Gastrocnemius medialis (tissue), 4 donors: ENCODE data around the gene GSTM1. TPM values are rescaled to one million over a fixed set of nuclear protein-coding genes. Genes with fewer than 3 reads are reported as not detected.

ENCODE experiments used
- ATAC-seq, 2 donors: fragments of 150-250 bp; one replicate each; pipeline ENCODE4 v1.9.1; 2016
- DNase-seq, 2 donors: peaks; one replicate each; pipeline ENCODE4 v3.0.0-alpha.2; 2019
- H3K27ac ChIP-seq, 4 donors: fragments of 200-600 bp; sonication (generic); 1 replicate in 1 of 4; 2 replicates in 3 of 4; pipeline ENCODE4 v1.5.1; 2016 to 2018; ENCODE audit warnings: mild to moderate bottlenecking in 2 of 4, moderate library complexity in 1 of 4
- H3K27me3 ChIP-seq, 3 donors: fragments of 200-600 bp; sonication (generic) in 2 of 3; 1 replicate in 1 of 3; 2 replicates in 2 of 3; pipeline versions ENCODE4 v1.5.1 to v1.6.0; 2016 to 2019; ENCODE audit warnings: mild to moderate bottlenecking in 1 of 3, moderate library complexity in 1 of 3
- H3K36me3 ChIP-seq, 2 donors: fragments of 200-600 bp; sonication (generic) in 1 of 2; one replicate each; pipeline ENCODE4 v1.5.1; 2017 to 2018
- H3K4me1 ChIP-seq, 2 donors: fragments of 200-600 bp; sonication (generic) in 1 of 2; one replicate each; pipeline ENCODE4 v1.5.1; 2016 to 2017; ENCODE audit warnings: mild to moderate bottlenecking in 2 of 2
- H3K4me3 ChIP-seq, 4 donors: fragments of 200-600 bp; sonication (generic) in 3 of 4; 1 replicate in 1 of 4; 2 replicates in 3 of 4; pipeline ENCODE4 v1.5.1; 2016 to 2019; ENCODE audit warnings: mild to moderate bottlenecking in 2 of 4
- H3K9me3 ChIP-seq, 3 donors: fragments of 200-600 bp; sonication (generic) in 2 of 3; 1 replicate in 1 of 3; 2 replicates in 2 of 3; pipeline ENCODE4 v1.5.1; 2016 to 2019
- POLR2A ChIP-seq, 2 donors: fragments of 450-650 bp; IDR thresholded peaks; one replicate each; pipeline ENCODE4 v1.6.1; 2017; ENCODE audit warnings: antibody characterized with exemption in 2 of 2, mild to moderate bottlenecking in 2 of 2, moderate library complexity in 2 of 2
- in situ Hi-C, 4 donors: fragments of 200-750 bp; cut with MboI; loops; one replicate each; pipeline versions ENCODE4 v1.15.0 to v1.8.0; 2017; ENCODE audit warnings: low sequenced_read_pairs in 4 of 4
- intact Hi-C: fragments of 100-400 bp; cut with DNase I; formaldehyde crosslinking; loops from one replicate; pipeline ENCODE4 v1.15.1; 2023; ENCODE audit warnings: low total_unique reads
- total RNA-seq, 4 donors: library from RNA; depleted of rRNA; stranded (reverse); fragments of >200 nt; gene quantifications; one replicate each; pipeline versions ENCODE4 v1.1.0 to v1.2.3, GENCODE V29; 2016
- TF ChIP-seq, protein P1 (sequence below), 5 experiments: fragments of 450-650 bp in 3 of 5; fragments of 200-600 bp in 2 of 5; sonication (generic) in 2 of 5; IDR thresholded peaks in 4 of 5; conservative IDR thresholded peaks in 1 of 5; 1 replicate in 4 of 5; 2 replicates in 1 of 5; pipeline ENCODE4 v1.5.1; 2016 to 2019; ENCODE audit warnings: antibody characterized with exemption in 5 of 5, mild to moderate bottlenecking in 3 of 5, moderate library complexity in 3 of 5

Gene GSTM1
- total RNA-seq, 4 donors from 2014 or later = 30.3 TPM; not detected in 3

DNA sequence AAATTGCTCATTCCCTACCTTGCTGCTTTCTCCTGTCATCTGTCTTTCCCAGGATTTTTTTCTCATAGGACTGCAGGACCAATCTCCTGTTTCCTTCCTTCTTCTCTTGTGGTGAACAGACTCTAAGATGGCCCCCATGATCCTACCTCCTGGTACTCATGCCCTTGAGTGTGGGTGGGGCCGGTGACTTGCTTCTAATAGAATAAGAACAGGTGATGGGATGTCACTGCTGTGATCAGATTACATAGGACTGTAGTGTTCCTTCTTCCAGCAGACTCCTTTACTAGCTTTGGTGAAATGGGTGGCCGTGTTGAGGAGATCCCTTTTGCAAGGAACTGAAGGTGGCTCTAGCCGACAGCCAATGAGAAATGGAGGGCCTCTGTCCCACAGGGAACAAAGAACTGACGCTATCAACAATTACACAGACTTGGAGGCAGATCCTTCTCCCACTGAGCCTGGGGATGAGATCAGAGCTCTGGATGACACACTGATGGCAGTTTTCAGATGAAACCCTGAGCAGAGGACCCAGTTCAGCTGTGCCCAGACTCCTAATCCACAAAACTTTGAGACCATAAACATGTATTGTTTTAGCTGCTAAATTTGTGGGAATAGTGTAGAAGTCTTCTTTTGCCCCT is 45.7 kb downstream of the GSTM1 start:
- TF ChIP-seq, protein P1, sequence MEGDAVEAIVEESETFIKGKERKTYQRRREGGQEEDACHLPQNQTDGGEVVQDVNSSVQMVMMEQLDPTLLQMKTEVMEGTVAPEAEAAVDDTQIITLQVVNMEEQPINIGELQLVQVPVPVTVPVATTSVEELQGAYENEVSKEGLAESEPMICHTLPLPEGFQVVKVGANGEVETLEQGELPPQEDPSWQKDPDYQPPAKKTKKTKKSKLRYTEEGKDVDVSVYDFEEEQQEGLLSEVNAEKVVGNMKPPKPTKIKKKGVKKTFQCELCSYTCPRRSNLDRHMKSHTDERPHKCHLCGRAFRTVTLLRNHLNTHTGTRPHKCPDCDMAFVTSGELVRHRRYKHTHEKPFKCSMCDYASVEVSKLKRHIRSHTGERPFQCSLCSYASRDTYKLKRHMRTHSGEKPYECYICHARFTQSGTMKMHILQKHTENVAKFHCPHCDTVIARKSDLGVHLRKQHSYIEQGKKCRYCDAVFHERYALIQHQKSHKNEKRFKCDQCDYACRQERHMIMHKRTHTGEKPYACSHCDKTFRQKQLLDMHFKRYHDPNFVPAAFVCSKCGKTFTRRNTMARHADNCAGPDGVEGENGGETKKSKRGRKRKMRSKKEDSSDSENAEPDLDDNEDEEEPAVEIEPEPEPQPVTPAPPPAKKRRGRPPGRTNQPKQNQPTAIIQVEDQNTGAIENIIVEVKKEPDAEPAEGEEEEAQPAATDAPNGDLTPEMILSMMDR (IDR thresholded peaks at IDR 0.05 in 4 of 5, conservative IDR thresholded peaks at IDR 0.05 in 1 of 5) = no peak
- no peak for TF ChIP-seq POLR2A (IDR thresholded peaks at IDR 0.05)
- no peaks in the 10 kb centered on the region for H3K4me1 ChIP-seq
- intact Hi-C loops (no loop called here), in situ Hi-C loops (no loop called here)
- no peaks in the 10 kb centered on the region for H3K27me3 ChIP-seq
- H3K4me3 ChIP-seq = no peak overlapping the region
- H3K9me3 ChIP-seq = no peaks in the 10 kb centered on the region
- peaks cover 0 to 19% of the 10 kb centered on the region in 2 donors for H3K36me3 ChIP-seq
- no peak overlapping the region for H3K27ac ChIP-seq
- ATAC-seq (peak in 1 of 2 donors; percentile 56), DNase-seq (peak in 1 of 2 donors; percentile 33)

DNA sequence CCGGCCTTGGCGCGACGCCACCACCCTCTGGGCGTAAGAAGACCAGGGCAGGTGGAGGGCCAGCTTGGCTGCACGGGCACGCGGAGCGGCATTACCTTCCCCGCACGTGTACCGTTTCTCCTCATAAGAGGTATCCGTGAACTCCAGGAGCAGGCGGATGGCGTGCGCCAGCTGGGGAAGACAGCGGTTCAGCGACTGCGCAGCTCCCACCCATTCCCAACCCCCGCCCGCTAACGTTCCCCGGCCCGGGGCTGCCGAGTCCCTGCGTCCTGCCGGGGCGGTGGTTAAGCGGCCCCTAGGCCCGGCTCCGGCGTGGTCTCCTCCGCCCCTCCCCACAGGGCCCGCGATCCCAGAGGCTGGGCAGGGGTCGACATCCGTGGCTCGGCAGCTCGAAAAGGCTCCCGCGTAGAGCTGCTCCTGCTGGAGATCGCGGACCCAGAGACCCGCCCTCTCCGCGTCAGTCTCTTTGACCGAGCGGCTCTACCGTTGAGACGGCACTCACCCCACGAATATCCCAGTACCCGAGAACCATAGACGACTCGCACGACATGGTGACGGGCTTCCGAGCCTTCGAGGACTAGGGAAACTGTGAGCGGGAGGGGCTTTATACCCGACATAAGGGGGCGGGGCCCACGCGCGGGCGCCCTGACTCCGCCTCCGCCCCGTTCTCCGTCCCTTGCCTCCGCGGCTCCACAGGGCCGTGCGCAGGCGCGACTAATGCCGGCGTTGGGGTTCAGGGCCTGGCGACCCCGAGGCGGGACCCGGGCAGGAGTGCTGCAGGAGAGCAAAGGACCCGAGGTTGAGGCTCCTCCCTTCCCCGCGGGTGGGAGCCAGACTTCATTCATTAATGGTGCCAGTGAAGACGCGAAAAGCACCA is 52.4 kb downstream of the GSTM1 start:
- peaks cover 0 to 23% of the 10 kb centered on the region in 2 donors for H3K36me3 ChIP-seq
- TF ChIP-seq, protein P1 (IDR thresholded peaks at IDR 0.05 in 4 of 5, conservative IDR thresholded peaks at IDR 0.05 in 1 of 5) = no peak
- peak; percentile 78 to 91 for TF ChIP-seq POLR2A (IDR thresholded peaks at IDR 0.05)
- peak overlapping the region; percentile 78 to 89 (median 84) for H3K27ac ChIP-seq
- intact Hi-C loops = no loop called here
- DNase-seq (peak; percentile 47 to 76), ATAC-seq (peak; percentile 96)
- no peaks in the 10 kb centered on the region for H3K27me3 ChIP-seq
- peak overlapping the region; percentile 82 to 96 (median 92) for H3K4me3 ChIP-seq
- peaks cover 7 to 12% of the 10 kb centered on the region in 2 donors for H3K4me1 ChIP-seq
- no peaks in the 10 kb centered on the region for H3K9me3 ChIP-seq
- in situ Hi-C loops = no loop called here

GRCh38 chr1:109740615-109741373 is 53.2 kb downstream of the GSTM1 start, which contains the start of gene GSTM3:
Gene GSTM3, minus strand, starts transcription at chr1:109741038. Its CDS starts 751 bp downstream, at chr1:109740287.
- H3K36me3 ChIP-seq = peaks cover 0 to 23% of the 10 kb centered on the region in 2 donors
- H3K4me3 ChIP-seq = peak within 1 kb of the TSS; percentile 82 to 96 (median 92)
- intact Hi-C loops (no loop called here), in situ Hi-C loops (no loop called here)
- no peak for DNase-seq
- ATAC-seq = peak; percentile 27 to 59
- no peak for TF ChIP-seq POLR2A (IDR thresholded peaks at IDR 0.05)
- TF ChIP-seq, protein P1 (IDR thresholded peaks at IDR 0.05 in 4 of 5, conservative IDR thresholded peaks at IDR 0.05 in 1 of 5) = no peak
- H3K9me3 ChIP-seq = no peaks in the 10 kb centered on the region
- H3K27me3 ChIP-seq = no peaks in the 10 kb centered on the region
- peaks cover 7 to 12% of the 10 kb centered on the region in 2 donors for H3K4me1 ChIP-seq
- peak within 1 kb of the TSS; percentile 78 to 89 (median 84) for H3K27ac ChIP-seq

Other genes starting within 250 kb of the GSTM1 start
- 100 to 1,000 TPM in 1 of 4 donors, 10 to 100 TPM in 3; 15.7 to 127 (median 83.7) TPM for gene SYPL2, start 221.3 kb upstream of the GSTM1 start, total RNA-seq
- gene ATXN7L2, start 203.9 kb upstream of the GSTM1 start, total RNA-seq = 10 to 100 TPM in 1 of 4 donors, 1 to 10 TPM in 3; 2.1 to 12.1 (median 6.5) TPM
- gene CYB561D1, start 193.7 kb upstream of the GSTM1 start, total RNA-seq = 1 to 10 TPM; 3.1 to 8.0 (median 3.9) TPM
- gene AMIGO1, start 178.1 kb upstream of the GSTM1 start, total RNA-seq = 10 to 100 TPM in 3 of 4 donors, 1 to 10 TPM in 1; 8.6 to 20.9 (median 15.1) TPM
- gene GPR61, start 147.9 kb upstream of the GSTM1 start, total RNA-seq = not detected
- 1 to 10 TPM in 3 of 4 donors, under 1 TPM in 1; 0.90 to 2.5 (median 1.8) TPM for gene GNAI3, start 139.2 kb upstream of the GSTM1 start, total RNA-seq
- not detected for gene GNAT2, start 68.2 kb upstream of the GSTM1 start, total RNA-seq
- 10 to 100 TPM in 2 of 4 donors, 1 to 10 TPM in 2; 5.3 to 19.4 (median 10.4) TPM for gene AMPD2, start 68.0 kb upstream of the GSTM1 start, total RNA-seq
- 10 to 100 TPM; 18.1 to 28.9 (median 25.0) TPM for gene GSTM4, start 31.7 kb upstream of the GSTM1 start, total RNA-seq
- 10 to 100 TPM; 29.2 to 41.4 (median 39.0) TPM for gene GSTM2, start 19.8 kb upstream of the GSTM1 start, total RNA-seq
- gene GSTM5, start 24.4 kb downstream of the GSTM1 start, total RNA-seq = 1 to 10 TPM in 1 of 4 donors, under 1 TPM in 3; 0.15 to 1.9 (median 0.63) TPM
- gene GSTM3, start 53.2 kb downstream of the GSTM1 start, total RNA-seq = 10 to 100 TPM; 54.2 to 85.6 (median 71.8) TPM
- gene EPS8L3, start 76.1 kb downstream of the GSTM1 start, total RNA-seq = 1 to 10 TPM in 1 of 4 donors, not detected in 3; 1.4 TPM
- 10 to 100 TPM; 14.6 to 31.1 (median 19.6) TPM for gene CSF1, start 223.0 kb downstream of the GSTM1 start, total RNA-seq